ENCODE results near the gene MYO9B. TPM values are rescaled to one million over a fixed set of nuclear protein-coding genes. Genes with fewer than 3 reads are reported as not detected.

MYO9B gene
- total and polyA plus RNA-seq, 2 donors (not counting 1 experiment from before 2014, with no cell fraction given): 32.5 to 52.5 TPM

- Histone ChIP-seq H3K27ac (ENCODE audit: insufficient read depth, low read length) (no peak overlapping the region), H3K4me3 (replicated peaks in 1 of 4; ENCODE audit: control extremely low read depth in 1 of 4, insufficient read depth in 1 of 4, low read depth in 3 of 4, low read length in 4 of 4) (no peak overlapping the region), H3K9me3 (ENCODE audit: control insufficient read depth, insufficient read depth, low read depth, low read length) (no peaks in the 10 kb centered on the region), H3K79me2 (ENCODE audit: control insufficient read depth, insufficient read depth, low read length) (no peaks in the 10 kb centered on the region), H3K9ac (ENCODE audit: insufficient read depth, low read length) (no peak overlapping the region), H4K20me1 (ENCODE audit: control insufficient read depth, extremely low read depth, insufficient read depth, low read length) (no peaks in the 10 kb centered on the region), H3K4me1 (ENCODE audit: control insufficient read depth, extremely low read depth, insufficient read depth, low read length) (no peaks in the 10 kb centered on the region), H2AFZ (ENCODE audit: low read length) (no peak overlapping the region), H3K27me3 (ENCODE audit: control insufficient read depth, insufficient read depth, low read length) (no peaks in the 10 kb centered on the region), H3K4me2 (ENCODE audit: extremely low read depth, insufficient read depth, low read length) (no peak overlapping the region), H3K36me3 (ENCODE audit: control insufficient read depth, insufficient read depth, low read length) (peaks cover 19% of the 10 kb centered on the region)
- no peak for TF ChIP-seq CTCF (conservative IDR thresholded peaks at IDR 0.05 in 1 of 2, IDR thresholded peaks at IDR 0.05 in 1 of 2; ENCODE audit: low read depth in 1 of 2, low read length in 2 of 2)
- DNase-seq (ENCODE audit: low read depth in 2 of 2): no peak
Observed at GRCh38 chr19:17155251-17155650, 79.7 kb downstream of the MYO9B start.

- Histone ChIP-seq H3K4me3 (replicated peaks in 1 of 4; ENCODE audit: control extremely low read depth in 1 of 4, insufficient read depth in 1 of 4, low read depth in 3 of 4, low read length in 4 of 4) (no peak overlapping the region), H3K4me2 (ENCODE audit: extremely low read depth, insufficient read depth, low read length) (no peak overlapping the region), H4K20me1 (ENCODE audit: control insufficient read depth, extremely low read depth, insufficient read depth, low read length) (no peaks in the 10 kb centered on the region), H3K36me3 (ENCODE audit: control insufficient read depth, insufficient read depth, low read length) (peaks cover 23% of the 10 kb centered on the region), H3K27ac (ENCODE audit: insufficient read depth, low read length) (no peak overlapping the region), H3K79me2 (ENCODE audit: control insufficient read depth, insufficient read depth, low read length) (no peaks in the 10 kb centered on the region), H2AFZ (ENCODE audit: low read length) (no peak overlapping the region), H3K9me3 (ENCODE audit: control insufficient read depth, insufficient read depth, low read depth, low read length) (no peaks in the 10 kb centered on the region), H3K27me3 (ENCODE audit: control insufficient read depth, insufficient read depth, low read length) (no peaks in the 10 kb centered on the region), H3K4me1 (ENCODE audit: control insufficient read depth, extremely low read depth, insufficient read depth, low read length) (no peaks in the 10 kb centered on the region), H3K9ac (ENCODE audit: insufficient read depth, low read length) (no peak overlapping the region)
- no peak for TF ChIP-seq CTCF (conservative IDR thresholded peaks at IDR 0.05 in 1 of 2, IDR thresholded peaks at IDR 0.05 in 1 of 2; ENCODE audit: low read depth in 1 of 2, low read length in 2 of 2)
- TF ChIP-seq EZH2 (IDR thresholded peaks at IDR 0.05; ENCODE audit: low read length, missing control alignments): no peak
- no peak for DNase-seq (ENCODE audit: low read depth in 2 of 2)
Observed at GRCh38 chr19:17156296-17156946, 80.8 kb downstream of the MYO9B start.

GRCh38 chr19:17156947-17157302 is 81.3 kb downstream of the MYO9B start:
- H3K27me3 ChIP-seq (ENCODE audit: control insufficient read depth, insufficient read depth, low read length): no peaks in the 10 kb centered on the region
- H3K36me3 ChIP-seq (ENCODE audit: control insufficient read depth, insufficient read depth, low read length): peaks cover 23% of the 10 kb centered on the region
- H3K4me1 ChIP-seq (ENCODE audit: control insufficient read depth, extremely low read depth, insufficient read depth, low read length): no peaks in the 10 kb centered on the region
- no peaks in the 10 kb centered on the region for H4K20me1 ChIP-seq (ENCODE audit: control insufficient read depth, extremely low read depth, insufficient read depth, low read length)
- H3K4me2 ChIP-seq (ENCODE audit: extremely low read depth, insufficient read depth, low read length): no peak overlapping the region
- DNase-seq (ENCODE audit: low read depth in 2 of 2): no peak
- H3K9ac ChIP-seq (ENCODE audit: insufficient read depth, low read length): no peak overlapping the region
- H3K79me2 ChIP-seq (ENCODE audit: control insufficient read depth, insufficient read depth, low read length): no peaks in the 10 kb centered on the region
- H3K4me3 ChIP-seq (replicated peaks in 1 of 4; ENCODE audit: control extremely low read depth in 1 of 4, insufficient read depth in 1 of 4, low read depth in 3 of 4, low read length in 4 of 4): no peak overlapping the region
- no peak for TF ChIP-seq CTCF (conservative IDR thresholded peaks at IDR 0.05 in 1 of 2, IDR thresholded peaks at IDR 0.05 in 1 of 2; ENCODE audit: low read depth in 1 of 2, low read length in 2 of 2)
- no peak for TF ChIP-seq EZH2 (IDR thresholded peaks at IDR 0.05; ENCODE audit: low read length, missing control alignments)
- H3K9me3 ChIP-seq (ENCODE audit: control insufficient read depth, insufficient read depth, low read depth, low read length): no peaks in the 10 kb centered on the region
- no peak overlapping the region for H3K27ac ChIP-seq (ENCODE audit: insufficient read depth, low read length)
- no peak overlapping the region for H2AFZ ChIP-seq (ENCODE audit: low read length)
